ENCODE results near the gene TCERG1L.

DNA sequence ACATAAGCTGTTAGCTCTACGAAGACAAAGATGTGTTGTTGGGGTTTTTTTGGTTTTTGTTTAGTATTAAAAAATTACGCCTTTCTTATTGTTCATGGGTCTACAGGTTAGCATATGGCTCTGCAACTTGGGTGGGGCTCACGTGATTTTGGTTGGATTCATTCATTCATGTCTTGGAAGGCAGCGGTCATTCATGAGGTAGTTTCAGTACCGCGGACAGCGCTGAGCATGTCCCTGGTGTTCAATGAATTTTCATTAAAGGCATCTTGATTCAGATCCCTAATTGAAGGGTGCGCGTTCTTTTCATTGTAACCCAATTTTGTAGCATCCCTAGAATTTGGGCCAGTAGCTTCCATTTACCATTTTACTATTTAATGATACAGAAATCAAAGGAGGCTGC, 42.9 kb upstream of the TCERG1L start:
- TF ChIP-seq POLR2A (IDR thresholded peaks at IDR 0.05) (no peak), EP300 (IDR thresholded peaks at IDR 0.05) (no peak)
- TF ChIP-seq, protein P1, sequence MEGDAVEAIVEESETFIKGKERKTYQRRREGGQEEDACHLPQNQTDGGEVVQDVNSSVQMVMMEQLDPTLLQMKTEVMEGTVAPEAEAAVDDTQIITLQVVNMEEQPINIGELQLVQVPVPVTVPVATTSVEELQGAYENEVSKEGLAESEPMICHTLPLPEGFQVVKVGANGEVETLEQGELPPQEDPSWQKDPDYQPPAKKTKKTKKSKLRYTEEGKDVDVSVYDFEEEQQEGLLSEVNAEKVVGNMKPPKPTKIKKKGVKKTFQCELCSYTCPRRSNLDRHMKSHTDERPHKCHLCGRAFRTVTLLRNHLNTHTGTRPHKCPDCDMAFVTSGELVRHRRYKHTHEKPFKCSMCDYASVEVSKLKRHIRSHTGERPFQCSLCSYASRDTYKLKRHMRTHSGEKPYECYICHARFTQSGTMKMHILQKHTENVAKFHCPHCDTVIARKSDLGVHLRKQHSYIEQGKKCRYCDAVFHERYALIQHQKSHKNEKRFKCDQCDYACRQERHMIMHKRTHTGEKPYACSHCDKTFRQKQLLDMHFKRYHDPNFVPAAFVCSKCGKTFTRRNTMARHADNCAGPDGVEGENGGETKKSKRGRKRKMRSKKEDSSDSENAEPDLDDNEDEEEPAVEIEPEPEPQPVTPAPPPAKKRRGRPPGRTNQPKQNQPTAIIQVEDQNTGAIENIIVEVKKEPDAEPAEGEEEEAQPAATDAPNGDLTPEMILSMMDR (IDR thresholded peaks at IDR 0.05), result no peak

Data from tibial nerve (tissue), 4 donors.